DND-41 (cell line): ENCODE measurements around the gene LTA4H.

ENCODE experiments used
- ATAC-seq: fragments of 200-7000 bp; cut with Tn5 transposase; 3 replicates; pipeline ENCODE4 v1.9.1; 2021; ENCODE audit warnings: low read depth; ENCODE audit not compliant: insufficient read depth
- DNase-seq: peaks from one replicate; pipeline ENCODE4 v3.0.0-alpha.2; 2020
- H2AFZ ChIP-seq: 2 replicates; pipeline ENCODE4 v1.6.0; 2012; ENCODE audit warnings: low read depth, low read length
- H3K27ac ChIP-seq: 2 replicates; pipeline ENCODE4 v1.5.1; 2012; ENCODE audit warnings: low read length, inconsistent platforms
- H3K27me3 ChIP-seq: fragments of 200-600 bp; sonication (generic); 2 replicates; pipeline ENCODE4 v1.6.0; 2012; ENCODE audit warnings: low read length, mild to moderate bottlenecking, inconsistent platforms; ENCODE audit not compliant: insufficient read depth, poor library complexity
- H3K36me3 ChIP-seq: 2 replicates; pipeline ENCODE4 v1.5.1; 2012; ENCODE audit warnings: low read length, inconsistent platforms; ENCODE audit not compliant: insufficient read depth
- H3K4me1 ChIP-seq: 2 replicates; pipeline ENCODE4 v1.5.1; 2012; ENCODE audit warnings: mild to moderate bottlenecking, low read length; ENCODE audit not compliant: insufficient read depth
- H3K4me2 ChIP-seq: 2 replicates; pipeline ENCODE4 v1.6.0; 2012; ENCODE audit warnings: mild to moderate bottlenecking, moderate library complexity, low read length, inconsistent platforms; ENCODE audit not compliant: insufficient read depth
- H3K4me3 ChIP-seq, 2 experiments: fragments of 200-600 bp in 1 of 2; shearing (Covaris generic) in 1 of 2; 2 replicates each; pipeline ENCODE4 v1.5.1; 2012 to 2016; ENCODE audit warnings: inconsistent platforms in 2 of 2, low read length in 2 of 2, mild to moderate bottlenecking in 2 of 2, low read depth in 1 of 2, moderate library complexity in 1 of 2
- H3K79me2 ChIP-seq: 2 replicates; pipeline ENCODE4 v1.6.0; 2012; ENCODE audit warnings: low read length, inconsistent platforms; ENCODE audit not compliant: insufficient read depth
- H3K9ac ChIP-seq: 2 replicates; pipeline ENCODE4 v1.6.0; 2012; ENCODE audit warnings: low read depth, mild to moderate bottlenecking, inconsistent platforms, low read length, moderate library complexity
- H3K9me3 ChIP-seq: 2 replicates; pipeline ENCODE4 v1.5.1; 2012; ENCODE audit warnings: low read length, moderate library complexity, mild to moderate bottlenecking, inconsistent platforms; ENCODE audit not compliant: insufficient read depth, severe bottlenecking
- H4K20me1 ChIP-seq: 2 replicates; pipeline ENCODE4 v1.6.0; 2012; ENCODE audit warnings: low read length; ENCODE audit not compliant: insufficient read depth
- CTCF ChIP-seq: IDR thresholded peaks from 2 replicates; pipeline ENCODE4 v1.5.1; 2012; ENCODE audit warnings: borderline replicate concordance, low read length, moderate library complexity, mild to moderate bottlenecking; ENCODE audit not compliant: poor library complexity, severe bottlenecking; ENCODE audit errors: extremely low read depth
- EZH2 ChIP-seq: IDR thresholded peaks from 3 replicates; pipeline ENCODE4 v1.6.1; 2012; ENCODE audit warnings: borderline replicate concordance, low read depth, mild to moderate bottlenecking, moderate library complexity, low read length, inconsistent platforms; ENCODE audit not compliant: severe bottlenecking

The LTA4H gene

GRCh38 chr12:96007729-96008128, 27.7 kb downstream of the LTA4H start:
- H3K27me3 ChIP-seq, result no peaks in the 10 kb centered on the region
- DNase-seq, result no peak

GRCh38 chr12:96006727-96007126, 28.7 kb downstream of the LTA4H start:
- no peak overlapping the region for H3K27ac ChIP-seq
- no peaks in the 10 kb centered on the region for H3K9me3 ChIP-seq
- no peaks in the 10 kb centered on the region for H4K20me1 ChIP-seq
- H3K4me3 ChIP-seq, result no peak overlapping the region
- H3K9ac ChIP-seq, result no peak overlapping the region
- H3K4me1 ChIP-seq, result no peaks in the 10 kb centered on the region
- no peaks in the 10 kb centered on the region for H3K79me2 ChIP-seq
- no peaks in the 10 kb centered on the region for H3K27me3 ChIP-seq
- H3K36me3 ChIP-seq, result peaks cover 48% of the 10 kb centered on the region
- no peak overlapping the region for H3K4me2 ChIP-seq
- H2AFZ ChIP-seq, result no peak overlapping the region
- ATAC-seq (no peak), DNase-seq (no peak)
- TF ChIP-seq EZH2, result no peak
- no peak for TF ChIP-seq CTCF

More at GRCh38 chr12:96007729-96008128, 27.7 kb downstream of the LTA4H start:
- H3K36me3 ChIP-seq, result peaks cover 58% of the 10 kb centered on the region
- no peaks in the 10 kb centered on the region for H3K79me2 ChIP-seq
- ATAC-seq, result no peak
- no peaks in the 10 kb centered on the region for H3K9me3 ChIP-seq
- H3K9ac ChIP-seq, result no peak overlapping the region
- H3K4me2 ChIP-seq, result no peak overlapping the region
- no peak overlapping the region for H3K27ac ChIP-seq
- no peak for TF ChIP-seq CTCF
- no peak for TF ChIP-seq EZH2
- no peaks in the 10 kb centered on the region for H4K20me1 ChIP-seq
- no peak overlapping the region for H3K4me3 ChIP-seq
- no peaks in the 10 kb centered on the region for H3K4me1 ChIP-seq
- H2AFZ ChIP-seq, result no peak overlapping the region

- no peak overlapping the region for H3K4me3 ChIP-seq
These were observed 34.5 kb downstream of the LTA4H start for GRCh38 chr12:96000858-96001257.

More at GRCh38 chr12:96000858-96001257, 34.5 kb downstream of the LTA4H start:
- Histone ChIP-seq H3K27ac (no peak overlapping the region), H3K36me3 (peaks cover 12% of the 10 kb centered on the region; the same call in 1 of the 2 replicates), H3K4me2 (no peak overlapping the region), H3K79me2 (no peaks in the 10 kb centered on the region), H3K9ac (no peak overlapping the region), H2AFZ (no peak overlapping the region), H3K27me3 (no peaks in the 10 kb centered on the region), H4K20me1 (no peaks in the 10 kb centered on the region), H3K9me3 (no peaks in the 10 kb centered on the region), H3K4me1 (peaks cover 4% of the 10 kb centered on the region; the same call in 1 of the 2 replicates)
- no peak for DNase-seq
- no peak for ATAC-seq
- no peak for TF ChIP-seq CTCF
- no peak for TF ChIP-seq EZH2
